ENCODE results near the gene SYNPO2. TPM values are rescaled to one million over a fixed set of nuclear protein-coding genes. Genes with fewer than 3 reads are reported as not detected.
A peak's percentile ranks its signal among the peaks of the same experiment; 100 is the strongest.

SYNPO2 gene
- total RNA-seq, 1 donor from 2014 or later = 0.26 TPM

GRCh38 chr4:118955515-118955914 is 66.9 kb downstream of the SYNPO2 start:
- no peak for DNase-seq (ENCODE audit: low read depth)
- H3K36me3 ChIP-seq (ENCODE audit: control insufficient read depth, insufficient read depth, low read length) = no peaks in the 10 kb centered on the region
- FAIRE-seq = no peak
- no peak overlapping the region for H3K4me3 ChIP-seq (ENCODE audit: low read depth, low read length)
- TF ChIP-seq, protein P1, sequence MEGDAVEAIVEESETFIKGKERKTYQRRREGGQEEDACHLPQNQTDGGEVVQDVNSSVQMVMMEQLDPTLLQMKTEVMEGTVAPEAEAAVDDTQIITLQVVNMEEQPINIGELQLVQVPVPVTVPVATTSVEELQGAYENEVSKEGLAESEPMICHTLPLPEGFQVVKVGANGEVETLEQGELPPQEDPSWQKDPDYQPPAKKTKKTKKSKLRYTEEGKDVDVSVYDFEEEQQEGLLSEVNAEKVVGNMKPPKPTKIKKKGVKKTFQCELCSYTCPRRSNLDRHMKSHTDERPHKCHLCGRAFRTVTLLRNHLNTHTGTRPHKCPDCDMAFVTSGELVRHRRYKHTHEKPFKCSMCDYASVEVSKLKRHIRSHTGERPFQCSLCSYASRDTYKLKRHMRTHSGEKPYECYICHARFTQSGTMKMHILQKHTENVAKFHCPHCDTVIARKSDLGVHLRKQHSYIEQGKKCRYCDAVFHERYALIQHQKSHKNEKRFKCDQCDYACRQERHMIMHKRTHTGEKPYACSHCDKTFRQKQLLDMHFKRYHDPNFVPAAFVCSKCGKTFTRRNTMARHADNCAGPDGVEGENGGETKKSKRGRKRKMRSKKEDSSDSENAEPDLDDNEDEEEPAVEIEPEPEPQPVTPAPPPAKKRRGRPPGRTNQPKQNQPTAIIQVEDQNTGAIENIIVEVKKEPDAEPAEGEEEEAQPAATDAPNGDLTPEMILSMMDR (IDR thresholded peaks at IDR 0.05; ENCODE audit: insufficient read depth, low read length, severe bottlenecking) = no peak
- peaks cover 2% of the 10 kb centered on the region for H3K27me3 ChIP-seq (ENCODE audit: control insufficient read depth, insufficient read depth, low read length)

DNA sequence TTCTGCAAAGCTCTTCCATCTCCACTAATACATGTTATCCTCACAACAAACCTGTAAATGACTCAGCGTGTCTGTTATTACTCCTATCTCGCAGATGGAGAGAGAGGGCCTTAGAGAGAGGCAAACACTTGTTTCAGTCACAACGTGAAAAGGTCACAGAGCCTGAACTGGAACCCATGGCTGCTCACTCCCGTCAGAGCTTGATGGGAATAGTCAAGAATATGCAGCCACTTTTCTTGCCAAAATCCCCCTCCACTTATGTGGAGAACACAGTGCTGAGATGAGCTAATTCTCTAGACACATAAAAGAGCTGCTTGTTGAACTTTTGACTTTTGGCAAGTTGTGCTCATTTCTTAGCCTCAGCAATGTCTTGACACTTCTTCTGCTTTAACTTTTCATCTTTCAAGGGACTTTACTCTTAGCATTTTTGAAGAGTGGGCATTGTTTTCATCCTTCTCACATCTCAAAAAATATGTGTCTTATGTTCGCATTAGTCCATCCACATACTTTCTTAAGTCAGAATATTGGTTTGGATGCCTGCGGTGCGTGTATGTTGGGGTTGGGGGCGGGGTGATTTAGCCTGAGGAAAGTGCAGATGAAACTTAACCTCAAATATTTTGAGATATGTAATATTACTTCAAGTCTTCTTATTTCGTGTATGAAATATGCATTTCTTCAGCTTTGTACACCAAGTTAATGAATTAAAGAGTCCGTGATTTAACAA is 69.2 kb downstream of the SYNPO2 start:
- peaks cover 2% of the 10 kb centered on the region for H3K27me3 ChIP-seq (ENCODE audit: control insufficient read depth, insufficient read depth, low read length)
- DNase-seq (ENCODE audit: low read depth) (no peak), FAIRE-seq (no peak)
- TF ChIP-seq, protein P1 (IDR thresholded peaks at IDR 0.05; ENCODE audit: insufficient read depth, low read length, severe bottlenecking) = no peak
- no peaks in the 10 kb centered on the region for H3K36me3 ChIP-seq (ENCODE audit: control insufficient read depth, insufficient read depth, low read length)
- H3K4me3 ChIP-seq (ENCODE audit: low read depth, low read length) = no peak overlapping the region

- H3K36me3 ChIP-seq (ENCODE audit: control insufficient read depth, insufficient read depth, low read length) = no peaks in the 10 kb centered on the region
- DNase-seq (ENCODE audit: low read depth) (no peak), FAIRE-seq (no peak)
- TF ChIP-seq, protein P1 (IDR thresholded peaks at IDR 0.05; ENCODE audit: insufficient read depth, low read length, severe bottlenecking) = no peak
- peaks cover 2% of the 10 kb centered on the region for H3K27me3 ChIP-seq (ENCODE audit: control insufficient read depth, insufficient read depth, low read length)
- H3K4me3 ChIP-seq (ENCODE audit: low read depth, low read length) = no peak overlapping the region
Measured at GRCh38 chr4:118962540-118962939, 73.9 kb downstream of the SYNPO2 start.

DNA sequence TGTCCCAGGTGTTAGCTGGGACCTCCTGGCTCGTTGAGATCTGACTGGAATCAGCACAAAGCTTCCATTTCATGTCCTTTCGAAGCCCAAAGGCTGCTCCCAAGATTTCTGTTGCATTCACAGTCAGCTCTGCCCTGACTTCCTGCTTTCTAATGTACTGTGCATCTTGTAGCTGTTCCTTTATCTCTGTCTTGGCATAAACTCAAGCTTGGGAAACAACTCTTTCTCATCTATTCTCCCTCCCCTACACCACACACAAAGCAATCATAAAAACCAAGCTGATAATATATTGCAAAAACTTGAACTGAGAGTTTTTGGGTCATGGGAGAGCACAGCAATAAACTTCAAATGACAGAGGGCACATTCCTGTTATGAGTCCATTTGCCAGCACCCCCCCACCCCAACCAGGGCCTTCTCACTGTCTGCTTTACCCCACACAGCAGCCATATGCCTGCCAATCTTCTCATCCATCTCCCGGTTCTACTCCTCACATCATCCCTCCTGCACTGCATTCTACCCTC is 76.3 kb downstream of the SYNPO2 start:
- no peaks in the 10 kb centered on the region for H3K27me3 ChIP-seq (ENCODE audit: control insufficient read depth, insufficient read depth, low read length)
- FAIRE-seq (no peak), DNase-seq (ENCODE audit: low read depth) (no peak)
- TF ChIP-seq, protein P1 (IDR thresholded peaks at IDR 0.05; ENCODE audit: insufficient read depth, low read length, severe bottlenecking) = no peak
- no peaks in the 10 kb centered on the region for H3K36me3 ChIP-seq (ENCODE audit: control insufficient read depth, insufficient read depth, low read length)
- no peak overlapping the region for H3K4me3 ChIP-seq (ENCODE audit: low read depth, low read length)

- TF ChIP-seq, protein P1 (IDR thresholded peaks at IDR 0.05; ENCODE audit: insufficient read depth, low read length, severe bottlenecking) = no peak
- H3K36me3 ChIP-seq (ENCODE audit: control insufficient read depth, insufficient read depth, low read length) = no peaks in the 10 kb centered on the region
- DNase-seq (ENCODE audit: low read depth) = peak; percentile 37
- no peak overlapping the region for H3K4me3 ChIP-seq (ENCODE audit: low read depth, low read length)
- no peaks in the 10 kb centered on the region for H3K27me3 ChIP-seq (ENCODE audit: control insufficient read depth, insufficient read depth, low read length)
- FAIRE-seq = no peak
Measured at GRCh38 chr4:118967393-118967792, 78.7 kb downstream of the SYNPO2 start.
